HUES6 (cell line): Measurements from ENCODE around the gene POLR1D.

Experiments
- H3K27ac ChIP-seq: 2 replicates; pipeline ENCODE4 v1.7.0; 2013; ENCODE audit warnings: low read depth, mild to moderate bottlenecking, low read length, inconsistent platforms
- H3K27me3 ChIP-seq: 2 replicates; pipeline ENCODE4 v1.6.1; 2013; ENCODE audit warnings: low read length; ENCODE audit not compliant: control insufficient read depth, insufficient read depth
- H3K36me3 ChIP-seq: 2 replicates; pipeline ENCODE4 v1.6.1; 2013; ENCODE audit warnings: low read length; ENCODE audit not compliant: control insufficient read depth, insufficient read depth
- H3K4me1 ChIP-seq: 2 replicates; pipeline ENCODE4 v1.6.1; 2013; ENCODE audit warnings: low read length; ENCODE audit not compliant: control insufficient read depth, insufficient read depth
- H3K4me3 ChIP-seq: 2 replicates; pipeline ENCODE4 v1.5.1; 2013; ENCODE audit warnings: low read depth, low read length
- H3K9ac ChIP-seq: one replicate; pipeline ENCODE4 v1.6.1; 2013; ENCODE audit warnings: mild to moderate bottlenecking, low read length
- H3K9me3 ChIP-seq: 2 replicates; pipeline ENCODE4 v1.6.1; 2013; ENCODE audit warnings: low read depth, low read length; ENCODE audit not compliant: control insufficient read depth, insufficient read depth

POLR1D gene

GRCh38 chr13:27595055-27595811 is 26.5 kb upstream of the POLR1D start:
- H3K27me3 ChIP-seq, result no peaks in the 10 kb centered on the region
- no peaks in the 10 kb centered on the region for H3K9me3 ChIP-seq
- no peaks in the 10 kb centered on the region for H3K36me3 ChIP-seq
- H3K4me3 ChIP-seq, result no peak overlapping the region
- H3K4me1 ChIP-seq, result peaks cover 23% of the 10 kb centered on the region
- H3K9ac ChIP-seq, result no peak overlapping the region
- no peak overlapping the region for H3K27ac ChIP-seq

GRCh38 chr13:27599096-27599495 is 22.6 kb upstream of the POLR1D start:
- no peak overlapping the region for H3K9ac ChIP-seq
- peaks cover 34% of the 10 kb centered on the region for H3K4me1 ChIP-seq
- H3K27me3 ChIP-seq, result no peaks in the 10 kb centered on the region
- no peaks in the 10 kb centered on the region for H3K9me3 ChIP-seq
- H3K27ac ChIP-seq, result no peak overlapping the region
- no peaks in the 10 kb centered on the region for H3K36me3 ChIP-seq
- H3K4me3 ChIP-seq, result no peak overlapping the region

- Histone ChIP-seq H3K9ac (no peak overlapping the region), H3K4me3 (no peak overlapping the region), H3K36me3 (no peaks in the 10 kb centered on the region), H3K9me3 (no peaks in the 10 kb centered on the region), H3K4me1 (peaks cover 34% of the 10 kb centered on the region), H3K27ac (no peak overlapping the region), H3K27me3 (no peaks in the 10 kb centered on the region)
Observed at GRCh38 chr13:27599845-27600553, 21.7 kb upstream of the POLR1D start.

GRCh38 chr13:27600711-27601110 is 21.0 kb upstream of the POLR1D start:
- no peaks in the 10 kb centered on the region for H3K36me3 ChIP-seq
- H3K9ac ChIP-seq, result no peak overlapping the region
- no peaks in the 10 kb centered on the region for H3K9me3 ChIP-seq
- no peak overlapping the region for H3K27ac ChIP-seq
- H3K4me3 ChIP-seq, result no peak overlapping the region
- H3K4me1 ChIP-seq, result peaks cover 30% of the 10 kb centered on the region
- no peaks in the 10 kb centered on the region for H3K27me3 ChIP-seq

- Histone ChIP-seq H3K36me3 (no peaks in the 10 kb centered on the region), H3K4me1 (peaks cover 30% of the 10 kb centered on the region), H3K9ac (no peak overlapping the region), H3K4me3 (no peak overlapping the region), H3K27me3 (no peaks in the 10 kb centered on the region), H3K27ac (no peak overlapping the region), H3K9me3 (no peaks in the 10 kb centered on the region)
Observed at GRCh38 chr13:27601208-27601607, 20.5 kb upstream of the POLR1D start.

GRCh38 chr13:27601803-27602202 is 19.9 kb upstream of the POLR1D start:
- Histone ChIP-seq H3K27ac (no peak overlapping the region), H3K4me3 (no peak overlapping the region), H3K9me3 (no peaks in the 10 kb centered on the region), H3K27me3 (no peaks in the 10 kb centered on the region), H3K9ac (no peak overlapping the region), H3K36me3 (no peaks in the 10 kb centered on the region), H3K4me1 (peaks cover 27% of the 10 kb centered on the region)

GRCh38 chr13:27605099-27605498 is 16.6 kb upstream of the POLR1D start:
- Histone ChIP-seq H3K4me3 (no peak overlapping the region), H3K27me3 (no peaks in the 10 kb centered on the region), H3K4me1 (peaks cover 22% of the 10 kb centered on the region), H3K9me3 (no peaks in the 10 kb centered on the region), H3K9ac (no peak overlapping the region), H3K36me3 (no peaks in the 10 kb centered on the region), H3K27ac (no peak overlapping the region)

GRCh38 chr13:27605610-27606200 is 16.0 kb upstream of the POLR1D start:
- H3K9me3 ChIP-seq, result no peaks in the 10 kb centered on the region
- no peaks in the 10 kb centered on the region for H3K27me3 ChIP-seq
- H3K4me1 ChIP-seq, result peaks cover 16% of the 10 kb centered on the region
- no peak overlapping the region for H3K9ac ChIP-seq
- H3K27ac ChIP-seq, result no peak overlapping the region
- H3K36me3 ChIP-seq, result no peaks in the 10 kb centered on the region
- no peak overlapping the region for H3K4me3 ChIP-seq

- H3K27ac ChIP-seq, result 0 out of 2 replicates have a peak overlapping the region, but pooled peaks have one; percentile 9
- H3K4me3 ChIP-seq, result no peak overlapping the region
- H3K4me1 ChIP-seq, result peaks cover 10% of the 10 kb centered on the region
Observed at GRCh38 chr13:27607125-27607524, 14.6 kb upstream of the POLR1D start.

GRCh38 chr13:27613628-27614027 is 8.1 kb upstream of the POLR1D start:
- Histone ChIP-seq H3K4me1 (peaks cover 25% of the 10 kb centered on the region), H3K9ac (no peak overlapping the region), H3K27ac (no peak overlapping the region), H3K9me3 (peaks cover 6% of the 10 kb centered on the region), H3K27me3 (no peaks in the 10 kb centered on the region), H3K36me3 (no peaks in the 10 kb centered on the region), H3K4me3 (no peak overlapping the region)

More at GRCh38 chr13:27607125-27607524, 14.6 kb upstream of the POLR1D start:
- Histone ChIP-seq H3K9ac (no peak overlapping the region), H3K9me3 (no peaks in the 10 kb centered on the region), H3K36me3 (no peaks in the 10 kb centered on the region), H3K27me3 (no peaks in the 10 kb centered on the region)

- no peak overlapping the region for H3K9ac ChIP-seq
- H3K27me3 ChIP-seq, result no peaks in the 10 kb centered on the region
- H3K36me3 ChIP-seq, result peaks cover 2% of the 10 kb centered on the region
- H3K27ac ChIP-seq, result no peak overlapping the region
- H3K9me3 ChIP-seq, result peaks cover 6% of the 10 kb centered on the region
- H3K4me3 ChIP-seq, result peak overlapping the region; percentile 87; the same call in 1 of the 2 replicates
- H3K4me1 ChIP-seq, result peaks cover 34% of the 10 kb centered on the region
Observed at GRCh38 chr13:27617881-27618321, 3.8 kb upstream of the POLR1D start.
